K562 (cell line): ENCODE measurements around the gene PRKACG. TPM values are rescaled to one million over a fixed set of nuclear protein-coding genes. Genes with fewer than 3 reads are reported as not detected.
A peak's percentile ranks its signal among the peaks of the same experiment; 100 is the strongest.

Source experiments
- ARNT ChIP-seq, 2 experiments: fragments of 450-650 bp; IDR thresholded peaks; 2 replicates each; pipeline ENCODE4 v1.6.1; 2016; ENCODE audit warnings: mild to moderate bottlenecking in 1 of 2
- BRD9 ChIP-seq: fragments of 450-650 bp; IDR thresholded peaks from 2 replicates; pipeline ENCODE4 v1.6.1; 2018; ENCODE audit warnings: low read depth; ENCODE audit not compliant: partially characterized antibody
- CBFA2T2 ChIP-seq: fragments of 450-650 bp; conservative IDR thresholded peaks from 2 replicates; pipeline ENCODE4 v1.6.1; 2017; ENCODE audit warnings: mild to moderate bottlenecking
- CBX2 ChIP-seq: fragments of 200-600 bp; sonication (generic); IDR thresholded peaks from one replicate; pipeline ENCODE4 v1.6.1; 2012; ENCODE audit warnings: mild to moderate bottlenecking, low read length, inconsistent platforms; ENCODE audit not compliant: insufficient read depth, poor library complexity, severe bottlenecking
- CEBPZ ChIP-seq: fragments of 150-350 bp; IDR thresholded peaks from 2 replicates; pipeline ENCODE4 v1.6.1; 2014; ENCODE audit warnings: low read depth, mild to moderate bottlenecking, low read length, borderline replicate concordance
- CREM ChIP-seq: IDR thresholded peaks from 2 replicates; pipeline ENCODE4 v1.6.1; 2014; ENCODE audit warnings: antibody characterized with exemption, low read depth
- DIDO1 ChIP-seq: fragments of 450-650 bp; IDR thresholded peaks from 2 replicates; pipeline ENCODE4 v1.6.1; 2016; ENCODE audit warnings: low read depth, missing biosample characterization, missing genetic modification characterization
- E2F5 ChIP-seq: sonication (generic); formaldehyde crosslinking; IDR thresholded peaks from 2 replicates; pipeline ENCODE4 v1.8.0; 2022; ENCODE audit warnings: mild to moderate bottlenecking, missing genetic modification reagents
- GABPA ChIP-seq: fragments of 200-800 bp; sonication (Bioruptor generic); conservative IDR thresholded peaks from 2 replicates; pipeline ENCODE4 v1.6.1; 2016; ENCODE audit warnings: low read depth, missing genetic modification characterization, missing compliant biosample characterization
- GABPB1 ChIP-seq: sonication (generic); formaldehyde crosslinking; IDR thresholded peaks from 2 replicates; pipeline ENCODE4 v1.8.0; 2022; ENCODE audit warnings: mild to moderate bottlenecking, missing genetic modification reagents
- HDAC2 ChIP-seq: fragments of 450-650 bp; IDR thresholded peaks from 2 replicates; pipeline ENCODE4 v1.6.1; 2016; ENCODE audit warnings: mild to moderate bottlenecking
- HINFP ChIP-seq: fragments of 450-650 bp; conservative IDR thresholded peaks from 2 replicates; pipeline ENCODE4 v1.6.1; 2016; ENCODE audit warnings: missing genetic modification characterization, low read depth, mild to moderate bottlenecking, control low read depth, missing compliant biosample characterization
- KHSRP ChIP-seq: fragments of 450-650 bp; IDR thresholded peaks from 2 replicates; pipeline ENCODE4 v1.6.1; 2017
- NFATC3 ChIP-seq: fragments of 450-650 bp; IDR thresholded peaks from 2 replicates; pipeline ENCODE4 v1.6.1; 2017; ENCODE audit warnings: mild to moderate bottlenecking
- POU5F1 ChIP-seq: fragments of 150-350 bp; IDR thresholded peaks from 2 replicates; pipeline ENCODE4 v1.6.1; 2014; ENCODE audit warnings: borderline replicate concordance, low read length, low read depth, mild to moderate bottlenecking; ENCODE audit not compliant: partially characterized antibody
- RUNX1 ChIP-seq: sonication (generic); IDR thresholded peaks from 2 replicates; pipeline ENCODE4 v1.6.1; 2016; ENCODE audit warnings: antibody characterized with exemption, low read depth
- ZNF146 ChIP-seq: IDR thresholded peaks from one replicate; pipeline ENCODE4 v1.6.1; 2018; ENCODE audit warnings: missing compliant biosample characterization; ENCODE audit not compliant: unreplicated experiment
- ZNF589 ChIP-seq: fragments of 200-800 bp; sonication (Bioruptor generic); IDR thresholded peaks from 2 replicates; pipeline ENCODE4 v1.6.1; 2016; ENCODE audit warnings: low read depth, missing genetic modification characterization, missing compliant biosample characterization
- polyA plus RNA-seq, 8 experiments: library from polyadenylated mRNA; depleted of rRNA in 4 of 8; stranded (reverse) in 5 of 8; unstranded in 3 of 8; fragments of >200 nt; fragmentation: Nextera tagmentation in 2 of 8; fragmentation: Illumina TruSeq in 1 of 8; extraction: Ambion mirVana in 2 of 8; extraction: Trizol in 1 of 8; gene quantifications; 2 replicates each; pipeline versions ENCODE4 v1.2.1 to v1.2.3, GENCODE V29; 2011 to 2014; ENCODE audit warnings: inconsistent platforms in 1 of 8, missing spikeins in 1 of 8
- total RNA-seq, 7 experiments: library from RNA; depleted of rRNA in 6 of 7; stranded (reverse); fragments of >200 nt in 6 of 7; fragmentation: Illumina TruSeq in 2 of 7; extraction: Trizol in 2 of 7; gene quantifications; 2 replicates each; pipeline versions ENCODE4 v1.2.1 to v1.2.3, GENCODE V29; 2011 to 2021; ENCODE audit warnings: low replicate concordance in 1 of 7
- TF ChIP-seq, protein P1 (sequence below), 2 experiments: fragments of 450-650 bp in 1 of 2; sonication (generic) in 1 of 2; formaldehyde crosslinking; conservative IDR thresholded peaks; 2 replicates each; pipeline versions ENCODE4 v1.4.0 to v1.8.1; 2020 to 2022; ENCODE audit warnings: mild to moderate bottlenecking in 1 of 2, missing genetic modification reagents in 1 of 2
- TF ChIP-seq, protein P2 (sequence below): fragments of 250-450 bp; sonication (Bioruptor Pico); IDR thresholded peaks from 2 replicates; pipeline ENCODE4 v1.4.0; 2020; ENCODE audit warnings: borderline replicate concordance

Gene PRKACG
- total and polyA plus RNA-seq, 9 of the 15 experiments (the other 6 are each of a cell fraction or from before 2014, with no cell fraction given), result not detected

GRCh38 chr9:68983008-68983411 is 30.9 kb downstream of the PRKACG start (continued):
- TF ChIP-seq DIDO1 (tag), result no peak
- TF ChIP-seq RUNX1, result no peak
- no peak for TF ChIP-seq GABPB1
- TF ChIP-seq CBX2, result no peak
- TF ChIP-seq ZNF589 (CRISPR knock-in tag), result no peak
- peak; percentile 75 for TF ChIP-seq CBFA2T2
- TF ChIP-seq, protein P1, sequence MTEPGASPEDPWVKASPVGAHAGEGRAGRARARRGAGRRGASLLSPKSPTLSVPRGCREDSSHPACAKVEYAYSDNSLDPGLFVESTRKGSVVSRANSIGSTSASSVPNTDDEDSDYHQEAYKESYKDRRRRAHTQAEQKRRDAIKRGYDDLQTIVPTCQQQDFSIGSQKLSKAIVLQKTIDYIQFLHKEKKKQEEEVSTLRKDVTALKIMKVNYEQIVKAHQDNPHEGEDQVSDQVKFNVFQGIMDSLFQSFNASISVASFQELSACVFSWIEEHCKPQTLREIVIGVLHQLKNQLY (CRISPR knock-in tag; conservative IDR thresholded peaks at IDR 0.05), result no peak
- 0 out of 2 replicates have a peak, but pooled peaks have one; percentile 14 for TF ChIP-seq CREM
- TF ChIP-seq NFATC3, result no peak
- TF ChIP-seq HDAC2, result no peak
- TF ChIP-seq, protein P2, sequence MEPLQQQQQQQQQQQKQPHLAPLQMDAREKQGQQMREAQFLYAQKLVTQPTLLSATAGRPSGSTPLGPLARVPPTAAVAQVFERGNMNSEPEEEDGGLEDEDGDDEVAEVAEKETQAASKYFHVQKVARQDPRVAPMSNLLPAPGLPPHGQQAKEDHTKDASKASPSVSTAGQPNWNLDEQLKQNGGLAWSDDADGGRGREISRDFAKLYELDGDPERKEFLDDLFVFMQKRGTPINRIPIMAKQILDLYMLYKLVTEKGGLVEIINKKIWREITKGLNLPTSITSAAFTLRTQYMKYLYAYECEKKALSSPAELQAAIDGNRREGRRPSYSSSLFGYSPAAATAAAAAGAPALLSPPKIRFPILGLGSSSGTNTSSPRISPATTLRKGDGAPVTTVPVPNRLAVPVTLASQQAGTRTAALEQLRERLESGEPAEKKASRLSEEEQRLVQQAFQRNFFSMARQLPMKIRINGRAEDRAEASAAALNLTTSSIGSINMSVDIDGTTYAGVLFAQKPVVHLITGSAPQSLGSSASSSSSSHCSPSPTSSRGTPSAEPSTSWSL (CRISPR knock-in tag), result no peak
- TF ChIP-seq POU5F1, result no peak
- no peak for TF ChIP-seq E2F5 (CRISPR knock-in tag)
- peak; percentile 25 for TF ChIP-seq BRD9
- TF ChIP-seq ARNT (IDR thresholded peaks at IDR 0.05), result 0 out of 4 replicates have a peak, but pooled peaks of 1 of the 2 experiments have one; percentile 41
- TF ChIP-seq KHSRP, result no peak
- no peak for TF ChIP-seq HINFP
- TF ChIP-seq GABPA (tag), result no peak
- TF ChIP-seq ZNF146 (CRISPR knock-in tag), result no peak
- no peak for TF ChIP-seq CEBPZ
